ENCODE data around the gene STAT3.

Gene STAT3

GRCh38 chr17:42286411-42287221 is 101.6 kb downstream of the STAT3 start:
- in situ Hi-C loops (cut with HindIII; ENCODE audit: low sequenced_read_pairs) = no loop called here
- TF ChIP-seq CTCF (IDR thresholded peaks at IDR 0.05; ENCODE audit: low read depth, low read length, missing control alignments) = no peak
- no peak overlapping the region for H3K4me3 ChIP-seq (ENCODE audit: low read depth, low read length)
- DNase-seq (ENCODE audit: low read depth) = no peak

GRCh38 chr17:42285346-42286050 is 102.7 kb downstream of the STAT3 start:
- H3K4me3 ChIP-seq (ENCODE audit: low read depth, low read length) = no peak overlapping the region
- TF ChIP-seq CTCF (IDR thresholded peaks at IDR 0.05; ENCODE audit: low read depth, low read length, missing control alignments) = no peak
- no peak for DNase-seq (ENCODE audit: low read depth)
- in situ Hi-C loops (cut with HindIII; ENCODE audit: low sequenced_read_pairs) = no loop called here

- no peak overlapping the region for H3K4me3 ChIP-seq (ENCODE audit: low read depth, low read length)
- in situ Hi-C loops (cut with HindIII; ENCODE audit: low sequenced_read_pairs) = no loop called here
- DNase-seq (ENCODE audit: low read depth) = no peak
- TF ChIP-seq CTCF (IDR thresholded peaks at IDR 0.05; ENCODE audit: low read depth, low read length, missing control alignments) = no peak
Observed at GRCh38 chr17:42284566-42284965, 103.7 kb downstream of the STAT3 start.

GRCh38 chr17:42284024-42284369 is 104.2 kb downstream of the STAT3 start:
- no peak for DNase-seq (ENCODE audit: low read depth)
- no peak overlapping the region for H3K4me3 ChIP-seq (ENCODE audit: low read depth, low read length)
- in situ Hi-C loops (cut with HindIII; ENCODE audit: low sequenced_read_pairs) = no loop called here
- no peak for TF ChIP-seq CTCF (IDR thresholded peaks at IDR 0.05; ENCODE audit: low read depth, low read length, missing control alignments)

- no peak for DNase-seq (ENCODE audit: low read depth)
- in situ Hi-C loops (cut with HindIII; ENCODE audit: low sequenced_read_pairs) = no loop called here
- no peak overlapping the region for H3K4me3 ChIP-seq (ENCODE audit: low read depth, low read length)
- TF ChIP-seq CTCF (IDR thresholded peaks at IDR 0.05; ENCODE audit: low read depth, low read length, missing control alignments) = no peak
Observed at GRCh38 chr17:42283241-42284023, 104.8 kb downstream of the STAT3 start.

GRCh38 chr17:42282478-42283080 is 105.7 kb downstream of the STAT3 start:
- in situ Hi-C loops (cut with HindIII; ENCODE audit: low sequenced_read_pairs) = no loop called here
- DNase-seq (ENCODE audit: low read depth) = no peak
- TF ChIP-seq CTCF (IDR thresholded peaks at IDR 0.05; ENCODE audit: low read depth, low read length, missing control alignments) = no peak
- no peak overlapping the region for H3K4me3 ChIP-seq (ENCODE audit: low read depth, low read length)

Data from astrocyte of the cerebellum (primary cell).